Vagina (tissue), 2 donors: Measurements from ENCODE around the gene ISG20L2. TPM values are rescaled to one million over a fixed set of nuclear protein-coding genes. Genes with fewer than 3 reads are reported as not detected.
A peak's percentile ranks its signal among the peaks of the same experiment; 100 is the strongest.

Experiments used
- DNase-seq, 2 donors: peaks; one replicate each; pipeline ENCODE4 v3.0.0-alpha.2; 2017; ENCODE audit errors: extremely low spot score in 2 of 2
- H3K27ac ChIP-seq: fragments of 200-600 bp; sonication (generic); one replicate; pipeline ENCODE4 v1.5.1; 2019
- H3K27me3 ChIP-seq: fragments of 200-600 bp; sonication (generic); one replicate; pipeline ENCODE4 v1.5.1; 2019
- H3K36me3 ChIP-seq, 2 donors: fragments of 200-600 bp; sonication (generic); one replicate each; pipeline ENCODE4 v1.5.1; 2017 to 2019
- H3K4me1 ChIP-seq: fragments of 200-600 bp; sonication (generic); one replicate; pipeline ENCODE4 v1.5.1; 2019
- H3K4me3 ChIP-seq, 2 donors: fragments of 200-600 bp; sonication (generic); 1 replicate in 1 of 2; 2 replicates in 1 of 2; pipeline ENCODE4 v1.5.1; 2016 to 2019
- H3K9me3 ChIP-seq: fragments of 200-600 bp; sonication (generic); one replicate; pipeline ENCODE4 v1.5.1; 2019
- CTCF ChIP-seq, 3 experiments: fragments of 450-650 bp in 2 of 3; fragments of 200-600 bp in 1 of 3; sonication (generic) in 1 of 3; IDR thresholded peaks; one replicate each; pipeline ENCODE4 v1.5.1; 2017 to 2019; ENCODE audit warnings: antibody characterized with exemption in 3 of 3, mild to moderate bottlenecking in 2 of 3, moderate library complexity in 2 of 3
- POLR2A ChIP-seq, 2 donors: fragments of 450-650 bp; IDR thresholded peaks; one replicate each; pipeline ENCODE4 v1.6.1; 2017; ENCODE audit warnings: antibody characterized with exemption in 2 of 2, mild to moderate bottlenecking in 2 of 2, moderate library complexity in 2 of 2
- POLR2AphosphoS5 ChIP-seq, 2 donors: sonication (generic); formaldehyde crosslinking; IDR thresholded peaks; one replicate each; pipeline ENCODE4 v1.9.0; 2017; ENCODE audit warnings: antibody characterized with exemption in 2 of 2, mild to moderate bottlenecking in 2 of 2, low read depth in 1 of 2; ENCODE audit not compliant: insufficient read depth in 1 of 2
- intact Hi-C: fragments of 100-400 bp; cut with DNase I; formaldehyde crosslinking; loops from one replicate; pipeline ENCODE4 v1.15.1; 2023
- total RNA-seq: library from RNA; depleted of rRNA; stranded (reverse); fragments of >200 nt; gene quantifications from one replicate; pipeline ENCODE4 v1.2.3, GENCODE V29; 2016

Gene ISG20L2
- total RNA-seq, 1 donor from 2014 or later = 12.8 TPM

- intact Hi-C loops = no loop called here
- H3K27me3 ChIP-seq = no peaks in the 10 kb centered on the region
- no peaks in the 10 kb centered on the region for H3K36me3 ChIP-seq
- DNase-seq = peak in 1 of 2 donors; percentile 96
- H3K27ac ChIP-seq = peak overlapping the region; percentile 95
- TF ChIP-seq POLR2AphosphoS5 (IDR thresholded peaks at IDR 0.05; ENCODE audit: insufficient read depth in 1 of 2, low read depth in 1 of 2) = peak; percentile 33 to 37
- no peak for TF ChIP-seq CTCF (IDR thresholded peaks at IDR 0.05)
- H3K4me3 ChIP-seq = no peak overlapping the region
- H3K4me1 ChIP-seq = peaks cover 84% of the 10 kb centered on the region
- no peaks in the 10 kb centered on the region for H3K9me3 ChIP-seq
Observed at GRCh38 chr1:156709757-156710489, 18.6 kb downstream of the ISG20L2 start.

- peak overlapping the region; percentile 95 for H3K27ac ChIP-seq
- H3K4me3 ChIP-seq = no peak overlapping the region
- TF ChIP-seq POLR2A (IDR thresholded peaks at IDR 0.05) = no peak
- peaks cover 93% of the 10 kb centered on the region for H3K4me1 ChIP-seq
- H3K9me3 ChIP-seq = no peaks in the 10 kb centered on the region
- no peaks in the 10 kb centered on the region for H3K27me3 ChIP-seq
- intact Hi-C loops = no loop called here
- no peak for DNase-seq
- H3K36me3 ChIP-seq = no peaks in the 10 kb centered on the region
Observed at GRCh38 chr1:156709031-156709430, 19.5 kb downstream of the ISG20L2 start.

- Histone ChIP-seq H3K4me3 (no peak overlapping the region), H3K27me3 (no peaks in the 10 kb centered on the region), H3K4me1 (peaks cover 100% of the 10 kb centered on the region), H3K9me3 (no peaks in the 10 kb centered on the region), H3K27ac (peak overlapping the region; percentile 95), H3K36me3 (no peaks in the 10 kb centered on the region)
- no peak for TF ChIP-seq POLR2AphosphoS5 (IDR thresholded peaks at IDR 0.05; ENCODE audit: insufficient read depth in 1 of 2, low read depth in 1 of 2)
- no peak for TF ChIP-seq CTCF (IDR thresholded peaks at IDR 0.05)
- no peak for TF ChIP-seq POLR2A (IDR thresholded peaks at IDR 0.05)
- intact Hi-C loops = no loop called here
- no peak for DNase-seq
Observed at GRCh38 chr1:156708218-156708661, 20.3 kb downstream of the ISG20L2 start.

- H3K4me3 ChIP-seq = no peak overlapping the region
- intact Hi-C loops = no loop called here
- DNase-seq = no peak
- H3K27me3 ChIP-seq = no peaks in the 10 kb centered on the region
- H3K36me3 ChIP-seq = no peaks in the 10 kb centered on the region
- peak; percentile 4 to 68 for TF ChIP-seq POLR2AphosphoS5 (IDR thresholded peaks at IDR 0.05; ENCODE audit: insufficient read depth in 1 of 2, low read depth in 1 of 2)
- no peak for TF ChIP-seq POLR2A (IDR thresholded peaks at IDR 0.05)
- H3K27ac ChIP-seq = peak overlapping the region; percentile 95
- H3K9me3 ChIP-seq = no peaks in the 10 kb centered on the region
- peaks cover 99% of the 10 kb centered on the region for H3K4me1 ChIP-seq
Observed at GRCh38 chr1:156707417-156708217, 20.9 kb downstream of the ISG20L2 start.

DNA sequence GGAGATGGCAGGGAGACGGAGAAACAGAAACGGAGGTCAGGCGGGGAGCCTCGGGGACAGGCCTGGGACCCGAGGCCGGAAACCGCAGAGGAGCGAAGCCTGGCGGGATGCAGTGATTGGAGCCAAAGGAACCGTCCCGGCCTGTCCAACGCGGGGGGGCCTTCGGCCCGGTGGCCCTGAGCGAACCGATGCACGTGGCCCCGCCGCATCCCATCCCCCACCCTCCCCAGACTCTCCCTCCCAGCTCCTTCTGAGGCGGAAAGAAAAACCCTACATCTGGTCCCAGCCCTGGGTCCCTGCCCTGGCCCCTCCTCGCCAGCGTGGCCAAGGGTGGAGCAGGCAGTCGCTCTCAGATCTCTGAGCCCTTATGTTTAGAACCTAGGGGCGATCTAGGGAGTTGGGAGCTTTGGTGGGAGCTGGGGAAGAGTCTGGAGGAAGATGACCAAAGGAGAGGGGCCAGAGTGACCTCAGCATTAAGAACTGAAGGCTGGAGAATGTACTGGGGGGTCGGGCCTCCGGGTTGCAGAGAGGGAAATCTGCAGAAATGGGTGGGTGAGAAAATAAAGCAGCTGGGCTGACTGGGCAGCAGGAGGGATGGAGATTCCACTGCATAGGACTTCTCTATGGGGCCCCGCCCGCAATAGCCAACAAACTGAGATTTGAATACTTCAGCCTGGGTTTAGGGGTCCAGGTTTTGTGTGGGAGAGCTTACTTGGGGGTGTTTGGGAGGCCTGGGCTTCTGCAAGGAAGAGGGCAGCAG, 21.7 kb downstream of the ISG20L2 start:
- Histone ChIP-seq H3K4me1 (peaks cover 91% of the 10 kb centered on the region), H3K9me3 (no peaks in the 10 kb centered on the region), H3K4me3 (peak overlapping the region; percentile 51 to 60), H3K27me3 (no peaks in the 10 kb centered on the region), H3K27ac (peak overlapping the region; percentile 95), H3K36me3 (no peaks in the 10 kb centered on the region)
- intact Hi-C loops = no loop called here
- no peak for DNase-seq
- TF ChIP-seq CTCF (IDR thresholded peaks at IDR 0.05) = no peak
